Measurements from ENCODE around the gene JADE2.
"Not testable (repeated sequence)": the region's sequence is repeated elsewhere in the genome, so short reads cannot be mapped to it uniquely, and the experiment has no call there.

The JADE2 gene

DNA sequence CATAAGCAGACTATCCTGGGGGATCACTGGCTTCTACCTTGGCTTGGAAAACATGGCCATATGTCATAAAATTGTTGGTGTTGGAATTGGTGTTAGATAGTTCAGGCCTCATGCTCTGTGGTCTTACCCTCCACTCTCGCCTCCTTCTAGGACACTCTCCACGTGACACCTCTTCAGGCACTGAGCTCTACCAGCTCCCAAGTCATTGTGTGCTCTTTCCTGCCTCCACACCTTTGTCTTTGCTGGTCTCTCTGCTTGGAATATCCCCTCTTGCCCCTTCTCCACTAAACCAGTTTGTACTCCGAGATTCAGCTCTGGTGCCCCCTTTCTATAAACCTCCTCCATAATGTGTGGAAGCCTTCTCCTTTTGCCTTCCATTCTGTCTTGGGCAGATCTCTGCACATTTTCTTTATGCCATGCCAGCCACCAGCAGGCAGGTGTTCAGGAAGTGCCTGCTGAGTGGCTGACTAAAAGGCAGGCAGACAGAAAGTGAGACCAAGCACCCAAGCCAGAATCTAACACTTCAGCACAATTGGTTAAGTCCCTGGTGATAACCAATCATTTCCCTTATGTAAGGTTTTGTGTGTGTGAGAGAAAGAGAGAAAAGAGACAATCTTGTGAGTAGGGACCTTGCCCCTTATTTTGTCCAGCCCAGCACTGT, 69.5 kb downstream of the JADE2 start:
- peak; percentile 57 for DNase-seq

DNA sequence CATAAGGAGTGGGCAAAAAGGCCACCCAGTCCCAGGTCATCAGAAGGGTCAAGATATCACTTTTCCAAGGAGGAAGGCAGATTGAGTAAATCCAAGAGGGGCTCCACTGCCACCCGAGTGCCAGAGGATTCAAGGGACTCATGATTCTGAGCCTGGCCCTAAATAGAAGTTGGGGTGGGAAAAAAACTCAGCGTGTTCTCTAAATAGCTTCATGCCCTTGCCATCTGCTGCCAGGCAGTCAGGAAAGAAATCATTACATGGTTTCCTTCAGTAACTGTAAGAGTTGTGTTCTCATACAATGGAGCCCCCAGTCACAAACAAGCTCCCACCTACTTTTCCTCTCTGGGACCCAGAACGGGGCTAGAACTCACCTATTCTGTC, 70.0 kb downstream of the JADE2 start:
- no peak for DNase-seq

DNA sequence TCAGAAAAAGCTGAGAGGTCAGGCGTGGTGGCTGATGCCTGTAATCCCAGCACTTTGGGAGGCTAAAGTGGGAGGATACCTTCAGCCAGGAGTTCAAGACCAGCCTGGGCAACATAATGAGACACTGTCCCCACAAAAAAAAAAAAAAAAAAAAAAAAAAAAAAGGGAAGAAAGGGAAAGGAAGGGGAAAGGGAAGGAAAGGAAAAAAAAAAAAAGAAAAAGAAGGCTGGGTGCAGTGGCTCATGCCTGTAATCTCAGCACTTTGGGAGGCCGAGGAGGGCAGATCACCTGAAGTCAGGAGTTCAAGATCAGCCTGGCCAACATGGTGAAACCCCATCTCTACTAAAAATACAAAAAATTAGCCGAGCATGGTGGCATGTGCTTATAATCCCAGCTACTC, 74.3 kb downstream of the JADE2 start:
- DNase-seq: not testable (repeated sequence)

DNA sequence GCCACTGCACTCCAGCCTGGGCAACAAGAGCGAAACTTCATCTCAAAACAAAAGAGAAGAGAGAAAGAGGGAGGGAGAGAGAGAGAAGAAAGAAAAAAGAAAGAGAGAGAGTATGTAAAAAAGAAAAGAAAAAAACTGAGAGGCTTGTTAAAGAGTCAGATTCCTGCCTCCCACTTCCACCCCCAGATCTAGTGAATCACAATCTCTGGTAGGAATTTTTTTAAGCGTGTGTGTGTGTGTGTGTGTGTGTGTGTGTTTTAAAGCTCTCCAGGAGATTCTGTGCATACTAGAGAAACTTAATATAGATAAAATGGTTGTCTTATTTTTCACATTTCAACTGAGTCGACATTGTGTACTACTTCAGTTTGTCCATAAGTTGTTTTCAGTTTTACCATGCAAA, 75.1 kb downstream of the JADE2 start:
- DNase-seq: no peak

DNA sequence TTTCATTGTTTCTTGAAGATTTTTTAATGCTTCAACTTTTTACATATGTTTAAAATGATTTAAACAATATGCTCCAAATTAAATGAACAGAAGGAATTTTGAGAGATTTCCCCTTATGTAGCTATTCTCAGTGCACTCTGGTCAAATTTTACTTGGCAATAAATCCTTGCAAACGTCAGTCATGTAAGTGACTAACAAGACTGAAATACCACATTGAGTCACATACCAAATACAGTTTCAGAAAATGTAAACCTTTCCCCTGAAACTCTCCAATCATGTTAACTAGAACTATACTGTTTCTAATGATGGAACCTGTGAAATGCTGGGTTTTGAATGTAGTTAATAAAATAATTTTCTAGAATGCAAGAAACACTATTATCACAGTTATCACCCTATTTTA, 77.6 kb downstream of the JADE2 start:
- DNase-seq: no peak

DNA sequence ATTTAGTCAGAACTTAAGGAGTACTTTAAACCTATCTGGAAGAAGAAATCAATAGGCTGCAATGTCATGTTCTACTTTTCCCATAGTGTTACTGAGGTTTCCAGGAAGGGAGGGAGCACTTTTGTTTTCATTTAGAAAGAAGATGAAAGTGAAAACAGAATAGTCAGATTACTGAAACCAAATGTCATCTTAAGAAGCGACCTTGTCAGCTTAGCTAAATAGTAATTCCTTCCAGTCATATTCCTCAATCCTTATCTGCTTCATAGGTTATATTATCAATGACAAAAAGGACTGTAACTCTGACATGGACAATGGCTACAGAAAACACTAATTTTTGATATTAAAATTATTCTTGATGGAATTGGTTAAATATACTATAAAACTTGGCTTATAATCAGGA, 79.4 kb downstream of the JADE2 start:
- DNase-seq: no peak

DNA sequence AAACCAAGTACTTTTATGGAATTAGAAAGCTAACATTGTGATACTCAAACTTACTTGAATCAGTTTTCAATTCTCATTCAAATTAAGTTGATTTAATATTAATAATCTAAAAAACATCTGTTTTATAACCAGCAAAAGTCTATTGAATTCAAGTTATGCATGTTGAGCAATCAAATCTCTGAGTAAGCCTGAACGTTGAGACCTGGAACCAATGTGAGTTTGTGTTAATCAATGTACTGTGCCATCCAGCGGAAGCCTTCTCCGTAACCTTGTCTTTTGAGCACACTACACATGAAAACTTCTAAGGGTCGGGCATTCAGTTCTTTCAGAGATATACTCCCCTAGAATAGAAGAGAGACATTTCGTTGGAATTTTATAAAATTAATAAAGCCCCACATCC, 81.3 kb downstream of the JADE2 start:
- no peak for DNase-seq

DNA sequence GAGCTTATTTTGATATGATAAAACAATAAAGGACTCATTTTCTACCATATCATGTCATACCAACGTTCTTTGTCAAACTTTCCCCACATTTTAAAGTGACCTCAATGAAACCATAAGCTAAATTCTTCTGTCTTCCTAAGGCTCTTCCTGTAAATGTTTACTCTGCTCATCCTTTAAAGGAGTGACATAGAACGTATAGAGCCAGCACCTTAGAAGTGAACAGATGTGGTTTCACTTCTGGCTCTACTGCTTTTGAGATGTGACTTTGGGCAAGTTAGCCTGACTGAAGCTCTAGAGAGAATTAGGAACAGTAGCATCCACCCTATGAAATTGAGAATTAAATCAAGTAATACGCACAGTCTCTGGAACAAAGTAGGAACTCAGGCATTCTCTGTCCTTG, 83.1 kb downstream of the JADE2 start:
- DNase-seq: no peak

DNA sequence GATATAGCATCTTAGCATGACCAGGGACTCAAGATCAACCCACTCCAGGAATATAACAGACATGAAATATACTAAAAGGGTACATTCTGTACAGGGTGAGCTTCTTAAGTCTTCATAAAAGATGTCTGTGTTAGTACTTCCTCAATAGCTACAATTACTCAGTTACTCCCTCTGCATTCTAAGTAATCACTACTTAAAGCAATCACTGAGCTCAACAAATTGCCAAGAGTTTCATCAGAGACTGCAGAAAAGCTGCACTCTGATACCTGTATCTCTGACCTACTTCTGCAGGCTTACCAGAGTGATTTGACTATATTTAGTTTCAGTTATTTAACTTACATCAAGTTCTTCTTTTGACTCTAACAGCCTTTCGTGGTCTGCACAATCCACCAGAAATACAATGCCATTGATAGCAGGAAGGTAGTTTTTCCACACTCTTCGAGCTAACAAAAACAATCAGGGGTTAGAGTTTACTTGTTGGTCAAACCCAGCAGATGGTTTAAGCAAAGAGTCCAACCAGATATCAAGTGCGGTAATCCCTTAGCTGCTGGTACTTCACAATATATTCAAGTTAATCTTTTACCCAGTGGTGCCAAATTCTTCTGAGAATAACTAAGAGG, 83.9 kb downstream of the JADE2 start:
- no peak for DNase-seq

DNA sequence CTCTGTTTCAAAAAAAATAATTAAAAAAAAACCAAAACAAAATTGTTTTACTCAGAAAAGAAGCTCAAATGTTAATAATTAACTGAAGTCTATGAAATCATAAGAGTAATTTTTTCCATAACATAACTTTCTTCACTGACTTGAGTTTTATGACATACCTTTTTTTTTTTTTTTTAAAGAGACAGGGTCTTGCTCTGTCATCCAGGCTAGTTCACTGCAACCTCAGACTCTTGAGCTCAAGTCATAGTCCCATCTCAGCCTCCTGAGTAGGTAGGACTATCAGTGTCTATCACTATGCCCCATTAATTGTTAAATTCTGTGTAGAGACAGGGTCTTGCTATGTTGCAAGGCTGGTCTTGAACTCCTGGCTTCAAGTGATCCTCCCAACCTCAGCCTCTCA, 85.3 kb downstream of the JADE2 start:
- DNase-seq: no peak

DNA sequence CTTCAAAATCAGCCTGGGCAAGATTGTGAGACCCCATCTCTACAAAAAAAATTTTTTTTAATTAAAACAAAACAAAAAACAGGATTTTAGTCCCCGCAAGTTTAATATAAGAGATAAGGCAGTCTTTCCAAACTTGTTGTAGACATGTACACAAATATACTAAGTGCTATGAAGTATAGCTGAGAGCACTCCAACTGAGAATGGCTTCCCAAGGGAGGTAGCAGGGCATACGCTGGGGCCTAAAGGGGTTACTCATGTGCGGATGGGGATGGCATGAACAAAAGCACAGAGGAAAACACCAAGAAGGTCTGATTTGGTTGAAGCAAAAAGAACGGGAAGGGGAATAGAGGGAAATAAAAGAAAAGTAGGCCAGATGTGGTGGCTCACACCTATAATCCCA, 86.0 kb downstream of the JADE2 start:
- DNase-seq: no peak

DNA sequence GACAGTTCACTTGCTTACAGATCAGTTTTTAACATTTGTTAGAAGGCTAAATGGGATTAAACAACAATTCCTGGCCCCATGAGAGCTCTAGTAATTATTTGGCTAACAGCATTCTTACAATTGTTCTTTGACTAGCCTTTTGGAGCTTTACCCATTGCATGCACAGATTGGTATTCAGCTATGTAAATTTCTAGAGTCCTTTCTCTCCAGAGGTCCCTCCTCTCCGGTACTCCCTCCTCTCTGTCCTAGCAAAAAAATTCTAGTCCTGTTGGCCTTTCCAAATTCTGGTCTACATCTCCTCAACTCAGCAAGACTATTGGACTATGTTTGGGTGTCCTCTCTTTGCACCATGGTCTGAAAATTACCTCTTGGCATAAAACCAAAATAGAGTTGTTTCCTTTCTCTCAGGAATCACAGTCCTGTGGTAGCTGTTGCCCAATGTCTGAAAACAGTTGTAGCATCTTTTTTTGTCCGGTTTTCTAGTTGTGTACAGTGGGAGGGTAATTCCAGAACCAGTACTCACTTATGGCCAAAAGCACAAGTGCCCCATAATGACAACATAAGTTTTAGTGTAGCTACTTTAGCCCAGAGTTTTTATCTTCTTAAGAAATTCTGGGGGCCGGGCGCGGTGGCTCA, 89.1 kb downstream of the JADE2 start:
- no peak for DNase-seq

DNA sequence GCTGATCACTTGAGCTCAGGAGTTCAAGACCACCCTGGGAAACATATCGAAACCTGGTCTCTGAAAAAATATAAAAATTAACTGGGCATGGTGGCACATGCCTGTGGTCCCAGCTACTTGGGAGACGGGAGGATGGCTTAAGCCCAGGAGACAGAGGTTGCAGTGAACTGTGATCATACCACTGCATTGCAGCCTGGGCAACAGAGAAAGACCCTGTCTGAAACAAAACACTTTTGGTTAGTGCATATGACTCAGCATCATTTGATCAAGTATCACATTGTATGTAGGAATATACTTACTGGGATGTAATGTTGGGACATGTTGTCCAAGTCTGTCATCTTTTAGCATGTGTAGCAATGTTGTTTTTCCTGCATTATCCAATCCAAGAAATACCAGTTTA, 95.2 kb downstream of the JADE2 start:
- no peak for DNase-seq

DNA sequence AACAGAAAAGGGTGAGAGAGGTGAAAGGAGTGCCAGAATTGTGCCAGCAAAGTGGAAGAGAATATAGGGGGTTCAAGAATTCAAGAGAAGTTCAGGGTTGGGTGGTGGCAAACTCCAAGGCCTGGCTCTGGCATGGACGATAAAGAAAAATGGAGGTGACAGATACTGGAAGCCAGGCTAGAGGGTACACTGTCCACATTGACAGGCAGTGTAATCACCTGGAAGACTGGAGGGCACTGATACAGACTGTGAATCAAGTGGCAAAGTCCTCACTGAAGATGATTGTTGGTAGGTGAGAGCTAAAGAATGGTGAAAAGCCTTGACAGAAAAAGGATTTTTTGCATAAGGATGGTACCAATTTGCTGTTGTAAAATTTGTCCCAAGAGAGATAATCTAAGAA, 100.1 kb downstream of the JADE2 start:
- no peak for DNase-seq

DNA sequence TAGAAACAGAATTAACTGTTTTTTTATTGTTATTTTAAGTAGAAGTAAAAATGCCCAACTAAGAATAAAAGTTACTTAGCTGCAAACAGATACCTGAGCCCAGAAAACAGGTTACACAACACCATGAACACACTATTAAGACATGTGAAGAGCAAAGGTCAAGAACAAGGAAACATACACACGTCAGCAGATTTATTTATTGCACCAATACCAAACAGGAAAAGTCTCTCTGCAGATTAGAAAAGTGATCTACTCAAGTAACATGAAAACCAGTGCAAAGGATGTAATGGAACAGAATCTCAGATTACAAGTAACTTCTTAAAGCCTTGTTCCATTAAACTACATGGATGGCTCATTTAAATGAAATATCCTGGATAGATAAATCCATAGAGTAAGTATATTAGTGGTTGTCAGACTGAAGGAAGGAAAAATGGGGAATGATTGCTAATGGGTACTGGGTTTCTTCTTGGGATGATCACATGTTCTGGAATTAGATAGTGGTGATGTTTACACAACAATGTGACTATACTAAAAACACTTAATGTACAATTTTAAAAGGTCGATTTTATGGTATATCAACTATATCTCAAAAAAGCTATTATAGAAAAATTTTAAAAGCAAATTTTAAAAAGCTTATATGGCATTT, 101.0 kb downstream of the JADE2 start:
- DNase-seq: peak; percentile 12

All from NCI-H510A treated with DMSO at 0.1 percent for 48 hours (cell line).